Left ventricle myocardium superior (tissue), 1 donor: ENCODE results near the gene METTL17. TPM values are rescaled to one million over a fixed set of nuclear protein-coding genes. Genes with fewer than 3 reads are reported as not detected.
"Not testable (repeated sequence)": the region's sequence is repeated elsewhere in the genome, so short reads cannot be mapped to it uniquely, and the experiment has no call there.

Experiments used
- ATAC-seq: fragments of 200-7000 bp; cut with Tn5 transposase; one replicate; pipeline ENCODE4 v1.9.1; 2020; ENCODE audit warnings: mild to moderate bottlenecking, moderate library complexity
- DNase-seq: peaks from one replicate; pipeline ENCODE4 v3.0.0-alpha.2; 2020
- intact Hi-C: fragments of 100-400 bp; cut with micrococcal nuclease; formaldehyde crosslinking; loops from one replicate; pipeline ENCODE4 v1.11.0; 2022
- microRNA-seq: library from miRNA; unstranded; fragments of <30 nt; microRNA quantifications from one replicate; pipeline ENCODE4 v1.2.0, GENCODE V29; 2020; ENCODE audit warnings: borderline number of aligned reads
- total RNA-seq: library from RNA; stranded (reverse); fragmentation: NEBNext Ultra II Directional; extraction: Animal tissue kit (Norgen Biotek cat#: 25700); gene quantifications from one replicate; pipeline ENCODE4 v1.2.1, GENCODE V29; 2021
- donor health status: DM: no; HTN: yes; CAD: no; lungs with severe emphysema.

METTL17 gene
- total RNA-seq, 1 donor from 2014 or later: 44.4 TPM

DNA sequence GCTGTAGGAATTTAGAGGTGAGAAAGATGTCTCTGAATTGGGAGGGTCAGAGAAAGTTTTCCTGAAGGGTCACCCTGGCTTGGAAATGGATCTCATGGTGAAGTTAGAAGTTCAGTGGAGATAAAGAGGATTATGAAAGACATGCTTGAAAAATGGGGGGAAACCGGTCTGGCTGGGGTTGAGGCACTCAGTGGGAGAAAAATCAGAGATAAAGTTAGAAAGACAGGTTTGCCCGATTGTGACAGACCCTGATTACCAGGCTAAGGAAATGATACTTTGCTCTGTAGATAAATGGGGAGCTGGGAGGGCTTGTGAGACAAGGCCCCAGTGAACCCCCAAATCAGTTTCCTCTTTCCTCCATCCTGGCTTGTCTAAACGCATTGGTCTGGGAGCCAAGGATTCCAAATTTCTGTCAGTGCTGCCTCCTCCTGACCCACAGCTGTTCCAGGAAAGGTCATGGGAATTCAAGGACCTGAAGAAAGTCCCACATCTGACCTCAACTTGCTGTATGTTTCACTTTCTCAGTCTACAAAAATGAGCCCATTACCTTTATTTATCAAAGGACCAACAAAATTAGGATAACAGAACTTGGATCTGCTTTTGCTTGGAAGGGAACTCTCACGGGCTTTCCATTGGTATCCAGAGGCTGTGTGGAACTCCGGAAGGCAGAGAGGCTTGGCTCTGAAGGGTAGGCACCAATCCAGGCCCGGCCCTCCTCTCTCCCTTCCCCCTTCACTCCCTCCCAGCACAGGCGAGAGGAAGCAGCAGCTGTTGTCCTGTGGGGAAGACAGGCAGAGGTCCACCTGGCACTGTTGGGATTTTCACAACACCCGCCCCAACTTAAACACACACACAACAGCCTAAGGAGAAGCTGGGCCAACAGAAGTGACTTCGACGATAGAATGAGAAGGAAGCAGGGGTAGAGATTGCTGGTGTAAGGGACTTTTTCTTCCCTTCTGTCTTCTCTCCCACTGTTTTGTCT, 49.0 kb downstream of the METTL17 start:
- ATAC-seq: peak; percentile 95
- DNase-seq: peak; percentile 90

DNA sequence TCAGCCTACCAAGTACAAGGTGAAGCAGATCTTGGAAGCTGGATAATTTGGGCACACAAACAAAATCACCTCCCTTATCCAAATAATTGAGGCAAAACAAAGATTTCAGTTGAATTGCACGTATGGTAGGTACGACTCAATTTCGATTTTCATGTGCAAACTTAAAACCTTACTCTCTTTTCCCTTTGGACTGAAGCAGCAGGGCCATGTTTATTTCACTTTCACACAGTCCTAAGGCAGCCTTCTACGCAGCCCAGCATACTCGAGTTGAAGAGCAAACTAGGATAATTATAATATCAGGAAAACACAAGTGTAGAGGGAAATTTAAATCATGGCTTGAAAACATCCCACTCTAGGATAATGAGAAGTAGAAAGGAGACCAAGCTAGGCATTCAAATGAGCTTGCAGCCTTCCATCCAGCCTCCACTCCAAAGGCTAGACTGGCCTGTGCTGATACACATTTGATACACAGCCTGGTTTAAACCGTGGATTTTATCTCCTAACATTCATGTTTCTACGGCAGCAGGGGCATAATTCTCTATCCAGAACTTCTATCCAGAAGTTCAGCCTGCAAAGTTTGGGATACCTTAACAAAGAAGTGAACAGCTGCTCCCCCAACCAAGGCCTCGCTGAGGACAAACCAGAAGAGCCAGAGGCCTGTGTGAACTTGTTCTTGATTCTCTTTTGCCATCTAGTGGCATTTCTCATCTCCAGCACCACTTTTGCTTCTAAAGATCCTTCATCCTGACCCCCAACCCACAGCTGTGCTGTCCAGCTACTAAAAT, 50.0 kb downstream of the METTL17 start:
- intact Hi-C loops: loop anchor here (2.0 kb wide), 1 partner anchor 25 kb away; no protein-coding TSS in a partner anchor
- DNase-seq (peak; percentile 48), ATAC-seq (peak; percentile 73)

More for the DNA sequence above, 49.0 kb downstream of the METTL17 start:
- intact Hi-C loops: no loop called here

DNA sequence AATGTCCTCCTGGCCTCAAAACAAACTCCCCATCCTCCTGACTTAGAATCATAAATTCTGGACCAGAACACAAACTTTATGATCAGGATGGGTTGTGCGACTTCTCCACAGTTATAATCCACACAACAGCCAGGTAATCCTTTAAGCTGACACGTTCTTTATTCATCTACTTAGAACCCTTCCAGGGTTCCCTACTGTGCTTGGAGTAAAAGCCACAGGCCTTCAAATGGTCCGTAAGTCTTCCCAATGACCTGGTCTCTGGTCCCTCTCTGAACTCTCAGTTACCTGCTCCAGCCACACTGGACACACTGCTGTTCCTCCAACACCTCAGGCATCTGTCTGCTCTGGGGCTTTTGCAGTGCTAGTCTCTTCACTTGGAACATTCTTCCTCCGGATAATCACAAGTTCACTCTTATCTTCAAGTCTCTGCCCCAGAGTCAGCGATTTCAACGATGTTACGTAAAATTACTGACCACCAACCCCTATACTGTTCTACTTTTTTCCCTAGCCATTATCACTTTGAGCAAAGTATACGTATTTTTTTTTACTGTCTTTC, 50.7 kb downstream of the METTL17 start:
- intact Hi-C loops: loop anchor here (2.0 kb wide), 1 partner anchor 26 kb away; no protein-coding TSS in a partner anchor
- DNase-seq (no peak), ATAC-seq (no peak)

DNA sequence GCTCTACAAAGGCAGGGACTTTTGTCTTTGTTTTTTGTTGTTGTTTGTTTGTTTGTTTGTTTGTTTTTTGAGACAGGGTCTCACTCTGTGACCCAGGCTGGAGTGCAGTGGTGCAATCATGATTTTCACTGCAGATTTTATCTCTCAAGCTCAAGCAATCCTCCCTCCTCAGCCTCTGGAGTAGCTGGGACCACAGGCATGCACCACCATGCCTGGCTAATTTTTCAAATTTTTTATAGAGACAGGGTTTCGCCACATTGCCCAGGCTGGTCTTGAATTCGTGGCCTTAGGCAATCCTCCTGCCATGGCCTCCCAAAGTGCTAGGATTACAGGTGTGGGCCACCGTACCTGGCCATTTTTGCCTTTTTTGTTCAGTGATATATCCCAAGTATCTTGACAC, 51.2 kb downstream of the METTL17 start:
- ATAC-seq: not testable (repeated sequence)

GRCh38 chr14:21041676-21042433, 52.1 kb downstream of the METTL17 start, which contains the start of gene RNASE7:
Gene RNASE7 (plus strand): TSS chr14:21042362. CDS start chr14:21042993, 631 bp downstream.
- DNase-seq (no peak), ATAC-seq (no peak)
- intact Hi-C loops: loop anchor here (2.0 kb wide), 1 partner anchor 27 kb away; no protein-coding TSS in a partner anchor

More for the DNA sequence above, 51.2 kb downstream of the METTL17 start:
- not testable (repeated sequence) for DNase-seq
- intact Hi-C loops: loop anchor here (2.0 kb wide), 1 partner anchor 26 kb away; no protein-coding TSS in a partner anchor

DNA sequence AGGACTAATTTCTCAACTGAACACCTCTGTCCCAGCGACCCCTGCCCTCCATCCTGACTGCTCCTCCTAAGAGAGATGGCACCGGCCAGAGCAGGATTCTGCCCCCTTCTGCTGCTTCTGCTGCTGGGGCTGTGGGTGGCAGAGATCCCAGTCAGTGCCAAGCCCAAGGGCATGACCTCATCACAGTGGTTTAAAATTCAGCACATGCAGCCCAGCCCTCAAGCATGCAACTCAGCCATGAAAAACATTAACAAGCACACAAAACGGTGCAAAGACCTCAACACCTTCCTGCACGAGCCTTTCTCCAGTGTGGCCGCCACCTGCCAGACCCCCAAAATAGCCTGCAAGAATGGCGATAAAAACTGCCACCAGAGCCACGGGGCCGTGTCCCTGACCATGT, 53.1 kb downstream of the METTL17 start:
- intact Hi-C loops: no loop called here
- ATAC-seq (peak; percentile 24), DNase-seq (peak; percentile 42)

GRCh38 chr14:21043387-21043973, 53.7 kb downstream of the METTL17 start:
- intact Hi-C loops: no loop called here
- DNase-seq (no peak), ATAC-seq (peak; percentile 17)

DNA sequence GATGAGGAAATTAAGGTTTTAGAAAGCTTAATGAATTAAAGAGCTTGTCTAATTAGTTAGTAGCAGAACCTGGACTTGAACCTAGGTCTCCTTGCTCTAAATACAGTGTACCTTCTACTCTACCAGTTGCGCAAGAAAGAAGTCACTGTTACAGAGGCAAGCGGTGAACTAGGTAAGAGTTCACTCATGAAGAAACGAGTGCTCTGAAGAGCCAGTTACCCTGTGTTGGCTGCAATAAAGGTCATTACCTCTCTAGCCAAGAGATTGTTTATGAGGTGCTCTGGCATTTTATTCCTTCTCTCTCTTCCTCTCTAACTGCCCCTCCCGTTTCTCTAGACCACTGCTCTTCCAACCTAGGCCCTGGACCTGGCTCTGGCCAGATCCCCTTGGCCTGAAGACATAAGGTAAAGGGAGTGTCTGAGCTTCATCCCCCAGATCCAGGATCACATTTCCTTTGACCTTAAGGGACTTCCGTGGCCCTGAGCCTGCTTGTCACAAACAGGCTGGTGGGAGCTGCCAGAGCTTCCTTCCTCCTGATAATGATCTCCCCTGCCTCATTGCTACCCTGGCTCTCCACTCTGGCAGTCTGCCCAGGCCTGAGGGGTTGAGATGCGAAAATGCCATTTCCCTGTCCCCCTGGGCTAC, 54.3 kb downstream of the METTL17 start:
- DNase-seq (peak; percentile 53), ATAC-seq (peak; percentile 39)
- intact Hi-C loops: no loop called here

Small RNA genes lying within 50 kb of the gene (microRNA-seq; reads per million reads assigned to microRNA genes)
- not detected for gene MIR6717

Other genes starting within 250 kb of the METTL17 start
- not detected for gene EDDM3A, start 244.1 kb upstream of the METTL17 start, total RNA-seq
- not detected for gene EDDM3B, start 221.6 kb upstream of the METTL17 start, total RNA-seq
- gene RNASE6, start 208.7 kb upstream of the METTL17 start, total RNA-seq: 6.1 TPM
- 283 TPM for gene RNASE1, start 187.1 kb upstream of the METTL17 start, total RNA-seq
- not detected for gene RNASE3, start 98.6 kb upstream of the METTL17 start, total RNA-seq
- 2.9 TPM for gene RNASE2, start 34.5 kb upstream of the METTL17 start, total RNA-seq
- gene SLC39A2, start 9.3 kb downstream of the METTL17 start, total RNA-seq: not detected
- 315 TPM for gene NDRG2, start 35.1 kb downstream of the METTL17 start, total RNA-seq
- gene TPPP2, start 40.2 kb downstream of the METTL17 start, total RNA-seq: 1.2 TPM
- gene RNASE13, start 44.8 kb downstream of the METTL17 start, total RNA-seq: not detected
- not detected for gene RNASE7, start 52.4 kb downstream of the METTL17 start, total RNA-seq
- gene RNASE8, start 67.8 kb downstream of the METTL17 start, total RNA-seq: not detected
- gene ARHGEF40, start 80.3 kb downstream of the METTL17 start, total RNA-seq: 23.1 TPM
- gene ZNF219, start 108.7 kb downstream of the METTL17 start, total RNA-seq: 57.0 TPM
- gene TMEM253, start 111.1 kb downstream of the METTL17 start, total RNA-seq: 0.20 TPM
- not detected for gene OR5AU1, start 166.1 kb downstream of the METTL17 start, total RNA-seq